ENCODE results near the gene NLE1. TPM values are rescaled to one million over a fixed set of nuclear protein-coding genes. Genes with fewer than 3 reads are reported as not detected.

NLE1 gene
- total and polyA plus RNA-seq, 2 experiments from 2014 or later, result 6.8 to 18.5 TPM

DNA sequence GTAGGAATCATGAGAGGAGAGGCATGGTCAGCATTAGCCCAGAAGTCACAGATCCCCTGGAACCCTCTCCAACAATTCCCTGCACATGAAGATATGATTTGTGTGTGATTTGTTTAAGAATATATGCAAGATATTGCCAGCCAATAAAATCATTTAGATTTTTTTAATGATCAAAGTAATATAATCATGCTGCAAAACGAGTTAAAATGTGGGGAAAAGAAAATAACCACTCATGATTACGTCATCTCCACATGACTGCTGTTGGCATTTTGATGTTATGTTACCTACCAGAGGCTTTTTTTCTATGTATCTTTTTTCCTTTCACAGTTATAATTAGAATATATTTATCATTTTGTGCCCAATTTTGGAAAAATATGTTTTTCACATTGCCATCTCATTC lies 29.7 kb upstream of the NLE1 start:
- DNase-seq, result peak; percentile 66
- Histone ChIP-seq H3K79me2 (ENCODE audit: insufficient read depth) (no peaks in the 10 kb centered on the region), H3K27me3 (replicated peaks; ENCODE audit: insufficient read depth) (no peaks in the 10 kb centered on the region), H3K36me3 (ENCODE audit: low read depth) (no peaks in the 10 kb centered on the region), H3K4me2 (ENCODE audit: unreplicated experiment) (no peak overlapping the region), H3K4me1 (ENCODE audit: insufficient read depth) (peaks cover 8% of the 10 kb centered on the region), H3K27ac (no peak overlapping the region), H4K20me1 (ENCODE audit: insufficient read depth) (no peaks in the 10 kb centered on the region), H3K4me3 (no peak overlapping the region), H3K9ac (no peak overlapping the region), H3F3A (ENCODE audit: insufficient read depth) (no peaks in the 10 kb centered on the region), H3K9me3 (ENCODE audit: low read depth) (no peaks in the 10 kb centered on the region), H3K9me2 (ENCODE audit: insufficient read depth) (no peaks in the 10 kb centered on the region), H2AFZ (no peak overlapping the region)
- in situ Hi-C loops (cut with MboI), result no loop called here
- 5% methylated on average over 2 of the region's 2 CpGs for WGBS, 2 experiments (ENCODE audit: low coverage in 1 of 2, low lambda C conversion rate in 2 of 2, missing lambda C conversion rate in 2 of 2)
- TF ChIP-seq EZH2 (IDR thresholded peaks at IDR 0.05; ENCODE audit: insufficient read depth, poor library complexity, severe bottlenecking), result no peak
- TF ChIP-seq EZH2phosphoT487 (IDR thresholded peaks at IDR 0.05; ENCODE audit: insufficient read depth, low read depth), result no peak

DNA sequence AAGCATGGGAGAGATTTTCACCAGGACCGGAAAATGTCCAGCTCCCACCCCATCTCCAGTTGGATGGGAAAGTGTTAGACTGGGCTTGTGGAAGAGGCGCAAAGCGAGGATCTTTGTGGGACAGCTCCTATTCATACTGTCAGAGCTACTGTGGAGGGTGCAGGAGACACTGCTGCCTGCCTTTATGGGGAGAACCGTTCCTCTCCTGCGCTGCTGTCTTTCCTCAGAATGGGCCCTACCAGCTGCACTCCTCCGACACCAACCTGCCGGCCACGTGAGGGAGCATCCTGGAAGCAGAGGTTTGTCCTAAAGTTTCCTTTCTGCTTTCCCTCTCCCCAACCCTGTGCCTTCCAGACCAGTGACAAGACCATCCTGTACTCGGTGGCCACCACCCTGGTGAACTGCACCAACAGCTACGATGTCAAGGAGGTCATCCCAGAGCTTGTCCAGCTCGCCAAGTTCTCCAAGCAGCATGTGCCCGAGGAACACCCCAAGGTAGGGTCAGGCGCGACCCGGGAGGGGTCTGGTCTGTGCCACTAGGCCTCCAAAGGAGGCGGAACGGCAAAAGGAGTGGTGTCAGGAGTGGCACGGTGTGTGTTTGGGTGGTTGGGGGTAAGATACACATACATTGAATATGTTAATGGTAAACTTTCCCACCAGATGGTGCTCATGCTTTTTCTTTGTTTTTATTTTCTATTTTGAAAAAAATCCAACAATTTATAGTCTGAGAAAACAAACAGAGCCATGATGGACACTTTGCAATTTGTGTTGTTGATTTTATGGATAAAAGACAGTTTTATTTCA lies 29.1 kb upstream of the NLE1 start:
- Histone ChIP-seq H3K27me3 (replicated peaks; ENCODE audit: insufficient read depth) (no peaks in the 10 kb centered on the region), H3K4me3 (no peak overlapping the region), H3K9me3 (ENCODE audit: low read depth) (no peaks in the 10 kb centered on the region), H3F3A (ENCODE audit: insufficient read depth) (no peaks in the 10 kb centered on the region), H3K27ac (no peak overlapping the region), H2AFZ (no peak overlapping the region), H4K20me1 (ENCODE audit: insufficient read depth) (no peaks in the 10 kb centered on the region), H3K4me2 (ENCODE audit: unreplicated experiment) (no peak overlapping the region), H3K9ac (no peak overlapping the region), H3K9me2 (ENCODE audit: insufficient read depth) (no peaks in the 10 kb centered on the region), H3K79me2 (ENCODE audit: insufficient read depth) (no peaks in the 10 kb centered on the region), H3K36me3 (ENCODE audit: low read depth) (no peaks in the 10 kb centered on the region), H3K4me1 (ENCODE audit: insufficient read depth) (peaks cover 8% of the 10 kb centered on the region)
- DNase-seq, result peak; percentile 59
- TF ChIP-seq EZH2phosphoT487 (IDR thresholded peaks at IDR 0.05; ENCODE audit: insufficient read depth, low read depth), result no peak
- TF ChIP-seq EZH2 (IDR thresholded peaks at IDR 0.05; ENCODE audit: insufficient read depth, poor library complexity, severe bottlenecking), result no peak
- in situ Hi-C loops (cut with MboI), result no loop called here
- WGBS, 2 experiments (ENCODE audit: low coverage in 1 of 2, low lambda C conversion rate in 2 of 2, missing lambda C conversion rate in 2 of 2), result 65 to 66% methylated on average over 17 to 18 of the region's 18 CpGs

DNA sequence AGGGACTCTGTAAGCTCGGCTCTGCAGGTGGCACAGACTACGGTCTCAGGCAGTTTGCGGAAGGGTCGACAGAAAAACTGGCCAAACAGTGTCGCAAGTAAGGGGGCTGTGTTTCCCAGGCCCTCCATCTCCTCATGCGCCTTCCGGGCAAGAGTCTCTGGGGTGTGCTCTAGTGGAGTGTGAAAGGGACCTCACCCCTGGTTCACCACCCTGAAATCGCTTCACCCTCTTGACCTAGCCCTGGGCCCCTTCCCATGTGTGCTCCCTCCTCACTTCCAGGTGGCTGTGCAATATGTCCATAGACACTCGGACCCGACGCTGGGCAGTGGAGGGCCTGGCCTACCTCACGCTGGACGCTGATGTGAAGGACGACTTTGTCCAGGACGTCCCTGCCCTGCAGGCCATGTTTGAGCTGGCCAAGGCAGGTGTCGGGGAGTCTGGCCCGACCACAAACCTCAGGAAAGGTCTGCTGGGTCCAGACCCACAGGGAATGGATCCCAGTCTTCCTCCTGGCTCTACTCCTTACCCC lies 27.8 kb upstream of the NLE1 start:
- no peak overlapping the region for H2AFZ ChIP-seq
- in situ Hi-C loops (cut with MboI), result loop anchor here (5.0 kb wide), 1 partner anchor 367 kb away; the partner anchor contains the start of gene SLFN12L
- 83 to 86% methylated on average over 17 of the region's 17 CpGs for WGBS, 2 experiments (ENCODE audit: low coverage in 1 of 2, low lambda C conversion rate in 2 of 2, missing lambda C conversion rate in 2 of 2)

DNA sequence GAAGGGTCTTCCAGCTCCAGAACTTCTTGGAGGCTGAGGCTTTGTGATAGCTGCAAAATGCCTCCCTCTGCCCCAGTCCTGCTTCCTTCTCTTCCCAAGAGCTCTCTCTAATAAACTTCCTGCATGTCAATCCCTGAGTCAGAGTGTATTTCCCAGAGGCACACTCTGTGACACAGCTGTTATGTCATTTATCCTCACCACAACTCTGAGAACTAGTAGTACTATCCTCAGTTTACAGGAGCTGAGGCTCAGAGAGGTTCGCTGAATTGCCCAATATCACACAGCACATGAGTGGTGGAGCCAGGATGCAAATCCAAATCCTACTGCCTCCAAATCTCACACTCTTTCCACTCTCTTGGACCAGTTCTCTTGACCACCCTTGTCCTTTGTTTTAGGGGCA lies 25.6 kb upstream of the NLE1 start:
- in situ Hi-C loops (cut with MboI), result loop anchor here (5.0 kb wide), 1 partner anchor 370 kb away; the partner anchor contains the start of gene SLFN12L
- Histone ChIP-seq H3K9me2 (ENCODE audit: insufficient read depth) (no peaks in the 10 kb centered on the region), H2AFZ (no peak overlapping the region), H3K27ac (no peak overlapping the region), H3K4me1 (ENCODE audit: insufficient read depth) (peaks cover 8% of the 10 kb centered on the region), H3K9ac (no peak overlapping the region), H3K79me2 (ENCODE audit: insufficient read depth) (no peaks in the 10 kb centered on the region), H3K4me2 (ENCODE audit: unreplicated experiment) (no peak overlapping the region), H4K20me1 (ENCODE audit: insufficient read depth) (no peaks in the 10 kb centered on the region), H3K4me3 (no peak overlapping the region), H3K36me3 (ENCODE audit: low read depth) (no peaks in the 10 kb centered on the region), H3K9me3 (ENCODE audit: low read depth) (no peaks in the 10 kb centered on the region), H3F3A (ENCODE audit: insufficient read depth) (no peaks in the 10 kb centered on the region), H3K27me3 (replicated peaks; ENCODE audit: insufficient read depth) (no peaks in the 10 kb centered on the region)
- WGBS, 2 experiments (ENCODE audit: low coverage in 1 of 2, low lambda C conversion rate in 2 of 2, missing lambda C conversion rate in 2 of 2), result 88 to 89% methylated on average over 1 of the region's 1 CpG
- TF ChIP-seq EZH2phosphoT487 (IDR thresholded peaks at IDR 0.05; ENCODE audit: insufficient read depth, low read depth) (no peak), EZH2 (IDR thresholded peaks at IDR 0.05; ENCODE audit: insufficient read depth, poor library complexity, severe bottlenecking) (no peak)
- DNase-seq, result peak; percentile 54

More for the DNA sequence above, 27.8 kb upstream of the NLE1 start:
- Histone ChIP-seq H4K20me1 (ENCODE audit: insufficient read depth) (no peaks in the 10 kb centered on the region), H3K4me1 (ENCODE audit: insufficient read depth) (peaks cover 8% of the 10 kb centered on the region), H3K9me2 (ENCODE audit: insufficient read depth) (no peaks in the 10 kb centered on the region), H3K9me3 (ENCODE audit: low read depth) (no peaks in the 10 kb centered on the region), H3K4me3 (no peak overlapping the region), H3K9ac (no peak overlapping the region), H3K27me3 (replicated peaks; ENCODE audit: insufficient read depth) (no peaks in the 10 kb centered on the region), H3K36me3 (ENCODE audit: low read depth) (no peaks in the 10 kb centered on the region), H3K27ac (no peak overlapping the region), H3F3A (ENCODE audit: insufficient read depth) (no peaks in the 10 kb centered on the region), H3K4me2 (ENCODE audit: unreplicated experiment) (no peak overlapping the region), H3K79me2 (ENCODE audit: insufficient read depth) (no peaks in the 10 kb centered on the region)
- TF ChIP-seq EZH2phosphoT487 (IDR thresholded peaks at IDR 0.05; ENCODE audit: insufficient read depth, low read depth) (no peak), EZH2 (IDR thresholded peaks at IDR 0.05; ENCODE audit: insufficient read depth, poor library complexity, severe bottlenecking) (no peak)
- DNase-seq, result no peak

All from GM23248 (cell line).